Measurements from ENCODE around the gene KIF16B. TPM values are rescaled to one million over a fixed set of nuclear protein-coding genes. Genes with fewer than 3 reads are reported as not detected.
"Not testable (repeated sequence)": the region's sequence is repeated elsewhere in the genome, so short reads cannot be mapped to it uniquely, and the experiment has no call there.

KIF16B gene
- total RNA-seq, 1 donor from 2014 or later = 18.4 TPM

- intact Hi-C loops (cut with DNase I) = no loop called here
- DNase-seq (ENCODE audit: missing footprints) (no peak), ATAC-seq (no peak)
Observed at GRCh38 chr20:16537025-16537665, 36.1 kb downstream of the KIF16B start.

- intact Hi-C loops (cut with DNase I) = no loop called here
- ATAC-seq (no peak), DNase-seq (ENCODE audit: missing footprints) (no peak)
Observed at GRCh38 chr20:16535277-16535676, 38.0 kb downstream of the KIF16B start.

- intact Hi-C loops (cut with DNase I) = no loop called here
- ATAC-seq = no peak
- no peak for DNase-seq (ENCODE audit: missing footprints)
Observed at GRCh38 chr20:16533502-16533901, 39.7 kb downstream of the KIF16B start.

- no peak for ATAC-seq
- no peak for DNase-seq (ENCODE audit: missing footprints)
- intact Hi-C loops (cut with DNase I) = no loop called here
Observed at GRCh38 chr20:16531485-16531884, 41.8 kb downstream of the KIF16B start.

GRCh38 chr20:16530201-16530681 is 43.0 kb downstream of the KIF16B start:
- DNase-seq (ENCODE audit: missing footprints) (no peak), ATAC-seq (no peak)
- intact Hi-C loops (cut with DNase I) = no loop called here

GRCh38 chr20:16528078-16528477 is 45.2 kb downstream of the KIF16B start:
- DNase-seq (ENCODE audit: missing footprints) (no peak), ATAC-seq (no peak)
- intact Hi-C loops (cut with DNase I) = no loop called here

- intact Hi-C loops (cut with DNase I) = no loop called here
- DNase-seq (ENCODE audit: missing footprints) (no peak), ATAC-seq (no peak)
Observed at GRCh38 chr20:16527438-16527837, 45.8 kb downstream of the KIF16B start.

GRCh38 chr20:16526433-16527380 is 46.5 kb downstream of the KIF16B start:
- DNase-seq (ENCODE audit: missing footprints) (no peak), ATAC-seq (no peak)
- intact Hi-C loops (cut with DNase I) = no loop called here

GRCh38 chr20:16522651-16523050 is 50.6 kb downstream of the KIF16B start:
- ATAC-seq; intact Hi-C loops (cut with DNase I); DNase-seq (ENCODE audit: missing footprints): not testable (repeated sequence)

- ATAC-seq = no peak
- intact Hi-C loops (cut with DNase I) = no loop called here
- no peak for DNase-seq (ENCODE audit: missing footprints)
Observed at GRCh38 chr20:16520154-16520553, 53.1 kb downstream of the KIF16B start.

GRCh38 chr20:16519673-16520072 is 53.6 kb downstream of the KIF16B start:
- intact Hi-C loops (cut with DNase I) = loop anchor here (5.0 kb wide), 1 partner anchor 243 kb away; no protein-coding TSS in a partner anchor
- DNase-seq (ENCODE audit: missing footprints) = not testable (repeated sequence)

GRCh38 chr20:16518784-16519084 is 54.5 kb downstream of the KIF16B start:
- DNase-seq (ENCODE audit: missing footprints) (no peak), ATAC-seq (no peak)
- intact Hi-C loops (cut with DNase I) = loop anchor here (1.0 to 5.0 kb wide), 2 partner anchors 117 to 244 kb away; no protein-coding TSS in a partner anchor

More at GRCh38 chr20:16519673-16520072, 53.6 kb downstream of the KIF16B start:
- not testable (repeated sequence) for ATAC-seq

GRCh38 chr20:16517946-16518783 is 55.1 kb downstream of the KIF16B start:
- ATAC-seq (no peak), DNase-seq (ENCODE audit: missing footprints) (no peak)
- intact Hi-C loops (cut with DNase I) = loop anchor here (1.0 to 5.0 kb wide), 2 partner anchors 117 to 244 kb away; no protein-coding TSS in a partner anchor

GRCh38 chr20:16516794-16517193 is 56.5 kb downstream of the KIF16B start:
- no peak for DNase-seq (ENCODE audit: missing footprints)
- intact Hi-C loops (cut with DNase I) = loop anchor here (5.0 kb wide), 1 partner anchor 246 kb away; no protein-coding TSS in a partner anchor
- ATAC-seq = no peak

- intact Hi-C loops (cut with DNase I) = loop anchor here (5.0 kb wide), 1 partner anchor 247 kb away; no protein-coding TSS in a partner anchor
- DNase-seq (ENCODE audit: missing footprints) (no peak), ATAC-seq (no peak)
Observed at GRCh38 chr20:16515046-16515445, 58.2 kb downstream of the KIF16B start.

GRCh38 chr20:16514140-16514539 is 59.1 kb downstream of the KIF16B start:
- intact Hi-C loops (cut with DNase I) = no loop called here
- DNase-seq (ENCODE audit: missing footprints) (no peak), ATAC-seq (no peak)

GRCh38 chr20:16505894-16506293 is 67.4 kb downstream of the KIF16B start:
- no peak for DNase-seq (ENCODE audit: missing footprints)
- intact Hi-C loops (cut with DNase I) = no loop called here
- ATAC-seq = no peak

GRCh38 chr20:16501301-16501700 is 71.9 kb downstream of the KIF16B start:
- intact Hi-C loops (cut with DNase I) = no loop called here
- DNase-seq (ENCODE audit: missing footprints) (no peak), ATAC-seq (no peak)

GRCh38 chr20:16500197-16500596 is 73.1 kb downstream of the KIF16B start:
- DNase-seq (ENCODE audit: missing footprints) = no peak
- no peak for ATAC-seq
- intact Hi-C loops (cut with DNase I) = no loop called here

Measured in Right ventricle myocardium inferior (tissue), 1 donor.